NCI-H748 treated with DMSO at 0.1 percent for 48 hours (cell line): ENCODE data around the gene COX4I2.
"Not testable (repeated sequence)": the region's sequence is repeated elsewhere in the genome, so short reads cannot be mapped to it uniquely, and the experiment has no call there.

Experiments
- DNase-seq: peaks from one replicate; lab custom pipeline; 2025; lab: John Stamatoyannopoulos, UW

Gene COX4I2

DNA sequence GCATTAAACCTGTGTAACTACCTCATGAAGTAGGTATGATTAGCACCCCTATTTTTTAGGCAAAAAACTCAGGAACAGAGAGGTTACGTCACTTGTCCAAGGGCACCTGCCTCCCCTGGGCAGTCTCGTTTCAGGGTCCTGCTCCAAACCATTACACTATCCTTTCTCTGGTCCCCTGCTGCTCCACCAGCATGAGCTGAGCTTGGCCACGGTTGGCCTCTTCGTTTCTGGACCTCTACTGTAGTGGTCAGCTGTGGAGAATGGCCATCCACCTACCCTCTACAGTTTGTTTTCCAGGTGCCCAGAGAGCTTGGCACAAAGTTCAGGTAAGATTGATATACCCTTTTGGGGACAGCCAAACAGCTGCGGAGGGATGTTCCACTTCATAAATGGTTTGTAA lies 16.8 kb downstream of the COX4I2 start:
- DNase-seq = no peak

DNA sequence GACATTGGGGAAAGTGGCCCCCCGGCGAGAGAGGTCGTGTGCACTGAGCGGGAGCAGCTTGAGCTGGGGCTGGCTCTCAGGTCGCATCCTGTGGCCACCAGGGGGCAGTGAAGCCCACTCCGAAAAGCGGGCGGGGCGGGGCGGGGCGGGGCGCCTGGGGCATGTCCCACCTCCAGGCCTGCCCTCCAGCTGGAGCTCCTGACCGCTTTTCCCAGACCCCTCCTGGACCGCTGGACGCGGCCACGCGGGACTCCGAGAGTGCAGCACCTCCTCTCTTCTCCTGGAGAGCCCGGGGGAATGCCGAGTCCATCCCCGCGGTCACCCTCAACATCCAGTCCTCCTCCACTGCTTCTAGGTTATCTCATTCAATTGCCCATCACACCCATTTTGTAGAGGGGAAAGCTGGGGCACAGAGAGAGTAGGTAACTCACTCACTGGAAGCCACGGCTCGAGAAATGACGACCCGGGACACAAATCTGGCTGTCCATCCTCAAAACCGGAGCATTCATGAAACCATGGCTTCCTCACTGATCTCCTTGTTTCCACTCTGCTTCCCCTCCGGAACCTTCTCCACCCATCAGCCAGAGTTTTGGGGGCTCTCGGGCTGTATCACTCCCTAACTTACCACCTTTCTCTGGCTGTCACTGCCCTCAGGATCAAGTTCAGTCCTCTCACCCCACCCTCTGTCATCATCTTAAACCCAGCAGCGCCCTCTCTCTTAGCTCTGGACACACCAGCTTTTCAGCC lies 24.1 kb downstream of the COX4I2 start:
- peak; percentile 44 for DNase-seq

- DNase-seq = no peak
Measured at GRCh38 chr20:31662372-31662854, 24.7 kb downstream of the COX4I2 start.

DNA sequence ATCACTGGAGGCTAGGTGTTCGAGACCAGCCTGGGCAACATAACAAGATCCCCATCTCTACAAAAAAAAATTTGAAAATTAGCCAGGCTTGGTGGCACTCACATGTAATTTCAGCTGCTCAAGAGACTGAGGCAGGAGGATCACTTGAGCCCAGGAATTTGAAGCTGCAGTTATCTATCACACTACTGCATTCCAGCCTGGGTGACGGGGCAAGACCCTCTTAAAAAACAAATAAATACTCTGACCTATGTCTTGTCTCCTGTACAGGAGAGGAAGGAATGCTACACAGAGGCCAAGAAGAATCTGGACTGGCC lies 25.8 kb downstream of the COX4I2 start:
- no peak for DNase-seq

DNA sequence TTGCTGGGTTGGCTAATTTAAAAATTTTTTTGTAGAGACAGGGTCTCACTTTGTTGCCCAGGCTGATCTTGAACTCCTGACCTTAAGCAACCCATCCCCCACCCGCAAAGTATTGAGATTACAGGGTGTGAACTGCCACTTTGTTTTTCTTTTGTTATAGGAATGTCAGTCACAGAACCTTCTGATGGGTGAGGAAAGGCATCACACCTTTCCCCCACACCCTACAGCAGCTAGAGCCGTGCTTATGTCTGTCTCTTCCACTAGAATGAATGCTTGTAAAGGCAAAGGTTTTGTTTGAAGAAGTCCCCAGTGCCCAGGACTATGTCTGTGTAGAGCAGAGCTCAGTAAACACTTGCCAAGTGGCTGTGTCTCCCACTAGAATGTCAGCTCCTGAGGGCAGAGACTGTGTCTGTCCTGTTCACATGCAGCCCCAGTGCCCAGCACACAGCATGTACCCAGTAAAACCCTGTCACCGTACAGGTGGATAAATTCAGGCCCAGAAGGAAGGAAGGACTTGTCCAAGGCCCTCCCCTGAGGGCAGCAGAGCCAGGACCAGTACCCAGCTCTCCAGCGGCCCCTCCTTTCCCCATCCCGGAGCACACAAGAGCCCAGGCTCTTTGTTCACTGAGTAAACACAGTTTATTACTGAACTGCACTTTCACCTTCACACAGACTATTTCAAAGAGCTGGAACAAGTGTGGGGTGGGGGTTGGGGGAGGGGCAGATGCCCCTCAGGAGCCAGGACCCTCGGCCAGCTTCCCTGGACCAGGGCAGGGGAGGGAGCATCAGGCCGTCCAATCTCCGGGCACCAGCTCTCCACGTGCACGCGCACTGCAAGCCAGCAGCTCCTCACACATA lies 26.4 kb downstream of the COX4I2 start:
- DNase-seq = peak; percentile 65

- DNase-seq = no peak
Measured at GRCh38 chr20:31664696-31665354, 27.1 kb downstream of the COX4I2 start.

GRCh38 chr20:31665753-31666152 lies 28.0 kb downstream of the COX4I2 start:
- DNase-seq = no peak

DNA sequence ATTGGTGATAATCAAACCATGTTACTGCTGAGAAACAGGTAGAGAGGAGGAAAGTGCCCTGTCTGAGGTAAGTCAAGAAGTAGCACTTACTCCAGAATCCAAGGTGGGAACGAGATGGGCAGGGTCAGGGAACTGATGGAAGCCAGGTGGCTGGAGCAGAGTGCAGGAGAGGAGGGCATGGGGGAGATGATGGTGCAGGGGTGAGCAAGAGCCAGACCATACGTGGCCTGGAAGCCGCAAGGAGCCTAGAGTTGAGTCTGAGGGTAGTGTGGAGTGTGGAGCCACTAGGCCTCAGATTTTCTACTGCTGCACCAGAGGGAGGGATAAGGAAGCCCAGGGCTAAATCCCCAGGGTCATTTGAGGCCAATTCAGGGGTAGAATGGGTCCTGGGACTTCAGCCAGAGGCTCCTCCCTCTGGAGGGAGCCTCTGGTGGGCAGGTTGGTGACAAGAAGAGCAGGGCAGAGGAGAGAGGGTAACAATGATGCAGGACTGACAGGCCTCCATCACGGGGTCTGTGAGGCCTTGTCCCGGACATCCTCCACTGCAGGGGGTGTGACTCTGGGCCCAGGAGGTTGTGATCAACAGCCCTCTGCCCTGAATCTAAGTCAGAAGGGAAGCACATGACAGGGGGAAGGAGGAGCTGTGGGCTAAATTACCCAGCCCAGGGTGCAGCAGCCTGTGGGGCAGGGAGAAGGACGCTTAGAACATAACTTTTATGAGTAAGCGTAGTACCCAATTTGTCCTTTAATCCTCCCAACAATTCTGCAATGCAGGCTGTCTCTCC lies 28.7 kb downstream of the COX4I2 start:
- no peak for DNase-seq

DNA sequence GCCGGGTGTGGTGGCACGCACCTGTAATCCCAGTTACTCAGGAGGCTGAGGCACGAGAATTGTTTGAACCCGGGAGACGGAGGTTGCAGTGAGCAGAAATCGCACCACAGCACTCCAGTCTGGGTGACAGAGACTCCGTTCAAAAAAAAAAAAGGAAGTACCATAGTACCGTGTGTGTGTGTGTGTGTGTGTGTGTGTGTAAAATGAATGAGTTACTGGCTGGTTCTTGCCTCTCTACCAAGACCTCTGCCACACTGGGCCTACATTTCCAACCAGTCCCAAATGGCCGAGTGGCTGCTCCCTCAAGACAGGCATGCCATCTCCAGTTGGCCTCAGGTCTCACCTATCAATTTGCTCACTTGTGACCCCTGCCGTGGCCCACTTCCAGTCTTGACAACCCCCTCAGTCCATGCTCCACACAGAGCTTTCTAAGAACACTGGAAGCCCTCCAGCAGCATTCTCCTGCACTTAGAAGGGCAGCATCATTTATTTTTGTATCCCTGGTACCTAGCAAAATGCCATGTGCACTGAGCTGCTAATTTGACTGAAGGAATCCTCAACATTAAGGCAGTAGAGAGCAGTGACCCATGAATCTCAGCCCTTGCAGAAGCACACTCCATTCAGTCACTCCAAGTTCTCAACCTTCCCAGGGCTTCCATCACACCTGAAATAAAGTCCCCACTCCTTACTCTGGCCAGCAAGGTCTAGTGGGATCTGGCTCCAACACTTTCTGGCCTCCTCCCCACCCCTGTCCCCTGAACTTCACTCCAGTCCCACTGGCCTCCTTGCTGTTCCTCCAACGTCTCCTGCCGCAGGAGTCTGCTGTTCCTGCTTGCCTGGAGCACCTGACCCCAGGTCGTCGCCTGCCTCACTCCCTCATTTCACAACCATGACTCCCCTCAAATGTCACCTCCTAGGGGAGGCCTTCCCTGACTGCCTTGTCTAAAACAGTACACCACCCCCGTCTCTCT lies 29.9 kb downstream of the COX4I2 start:
- no peak for DNase-seq

- DNase-seq = not testable (repeated sequence)
Measured at GRCh38 chr20:31668944-31669343, 31.2 kb downstream of the COX4I2 start.

DNA sequence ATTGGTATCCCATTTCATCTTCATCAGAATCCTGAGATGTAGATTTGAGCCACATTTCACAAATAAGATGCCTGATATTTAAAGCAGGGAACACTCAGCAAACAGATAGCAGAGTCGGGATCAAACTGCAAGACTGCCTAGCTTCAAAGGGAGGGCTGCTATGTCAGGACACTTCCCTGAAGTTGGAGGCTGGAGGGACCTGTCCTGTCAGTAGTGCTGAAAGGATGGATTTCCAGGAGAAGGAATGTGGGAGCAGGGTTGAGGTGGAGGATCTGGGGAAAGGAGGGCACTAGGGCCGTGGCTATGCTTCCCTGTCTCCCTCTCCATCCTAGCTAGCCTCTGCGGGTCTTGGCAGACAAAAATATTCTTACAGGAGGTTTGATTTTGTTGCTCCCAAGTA lies 32.2 kb downstream of the COX4I2 start:
- no peak for DNase-seq

DNA sequence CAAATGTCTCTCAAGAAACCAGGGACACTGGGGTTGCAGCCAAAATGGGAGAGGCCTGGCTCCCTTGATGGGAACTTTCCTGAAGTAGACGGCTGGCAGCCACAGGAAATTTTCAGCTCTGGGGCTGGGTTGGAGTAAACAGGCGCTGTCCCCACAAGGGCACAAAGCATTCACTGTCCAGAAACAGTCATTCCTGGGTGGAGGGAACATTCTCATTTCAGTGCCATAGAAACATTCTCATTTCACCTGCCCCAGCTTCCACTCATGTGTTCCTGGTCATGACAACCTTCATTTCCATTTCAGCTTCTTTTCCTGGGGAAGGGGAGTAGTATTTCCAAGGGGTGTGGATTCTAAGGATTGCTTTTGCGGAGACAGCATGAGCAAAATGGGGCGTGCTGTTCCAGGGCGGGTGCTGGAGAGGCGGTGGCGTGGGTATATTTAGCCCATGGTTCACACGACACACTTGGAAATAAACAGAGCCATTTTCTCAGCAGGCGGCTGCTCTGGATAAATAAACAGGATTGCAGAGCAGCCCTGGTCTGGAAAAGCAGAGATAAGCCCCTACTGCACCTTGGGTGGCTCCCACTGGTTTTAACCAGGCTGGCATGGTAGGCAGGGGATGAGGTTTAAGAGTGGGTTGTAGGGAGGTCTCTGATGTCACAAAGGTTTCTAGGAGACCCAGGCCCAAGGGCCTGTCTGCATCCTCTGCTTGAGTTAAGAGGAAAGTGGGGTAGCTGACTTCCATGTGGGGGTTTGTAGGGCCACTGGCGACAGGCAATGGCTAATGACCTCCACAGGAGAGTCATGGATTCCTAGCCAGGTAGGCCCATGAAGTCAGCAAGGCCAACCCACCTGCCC lies 32.9 kb downstream of the COX4I2 start:
- DNase-seq = peak; percentile 93

DNA sequence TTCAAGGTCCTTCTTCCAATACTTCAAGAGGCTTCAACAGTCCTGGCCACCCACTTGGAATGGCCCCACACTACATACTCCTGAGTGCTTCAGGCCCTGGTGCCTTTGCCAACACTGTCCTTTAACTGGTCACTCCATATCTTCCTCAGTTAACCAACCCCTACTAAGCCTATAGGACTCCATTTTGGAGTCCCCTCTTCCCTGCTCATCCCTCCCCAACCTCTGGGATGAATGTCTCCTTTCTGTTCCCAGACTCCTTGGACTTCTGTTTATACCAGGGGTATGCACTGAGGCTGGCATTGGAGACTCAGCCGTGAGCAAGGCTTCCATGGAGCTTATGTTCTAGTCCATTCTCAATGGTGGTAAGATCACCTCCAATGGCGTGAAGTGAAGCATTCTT lies 33.6 kb downstream of the COX4I2 start:
- DNase-seq = no peak

GRCh38 chr20:31673435-31673834 lies 35.7 kb downstream of the COX4I2 start:
- DNase-seq = no peak

DNA sequence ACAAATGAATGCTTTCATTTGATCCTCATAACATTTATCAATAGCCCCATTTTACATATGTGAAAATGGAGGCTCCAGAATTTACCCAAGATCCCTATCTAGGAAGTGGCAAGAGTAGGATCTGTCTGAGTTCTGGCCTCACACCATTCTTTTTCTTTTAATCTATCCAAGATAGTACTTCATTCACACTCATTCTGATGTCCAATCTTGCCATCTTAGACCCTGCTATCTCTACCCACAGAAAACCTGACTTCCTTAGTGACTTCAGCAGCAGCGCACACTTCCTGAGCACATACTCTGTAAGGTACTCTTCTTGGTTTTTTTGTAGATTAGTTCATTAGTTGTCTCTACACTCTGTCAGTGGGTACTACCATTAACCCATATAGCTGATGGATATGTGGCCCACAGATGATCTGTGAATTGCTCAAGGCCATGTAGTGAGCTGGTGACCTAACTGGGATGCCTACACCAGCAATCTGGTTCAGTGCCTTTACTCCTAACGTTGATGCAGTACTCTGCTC lies 36.3 kb downstream of the COX4I2 start:
- no peak for DNase-seq

GRCh38 chr20:31674895-31675827 lies 37.4 kb downstream of the COX4I2 start:
- no peak for DNase-seq

DNA sequence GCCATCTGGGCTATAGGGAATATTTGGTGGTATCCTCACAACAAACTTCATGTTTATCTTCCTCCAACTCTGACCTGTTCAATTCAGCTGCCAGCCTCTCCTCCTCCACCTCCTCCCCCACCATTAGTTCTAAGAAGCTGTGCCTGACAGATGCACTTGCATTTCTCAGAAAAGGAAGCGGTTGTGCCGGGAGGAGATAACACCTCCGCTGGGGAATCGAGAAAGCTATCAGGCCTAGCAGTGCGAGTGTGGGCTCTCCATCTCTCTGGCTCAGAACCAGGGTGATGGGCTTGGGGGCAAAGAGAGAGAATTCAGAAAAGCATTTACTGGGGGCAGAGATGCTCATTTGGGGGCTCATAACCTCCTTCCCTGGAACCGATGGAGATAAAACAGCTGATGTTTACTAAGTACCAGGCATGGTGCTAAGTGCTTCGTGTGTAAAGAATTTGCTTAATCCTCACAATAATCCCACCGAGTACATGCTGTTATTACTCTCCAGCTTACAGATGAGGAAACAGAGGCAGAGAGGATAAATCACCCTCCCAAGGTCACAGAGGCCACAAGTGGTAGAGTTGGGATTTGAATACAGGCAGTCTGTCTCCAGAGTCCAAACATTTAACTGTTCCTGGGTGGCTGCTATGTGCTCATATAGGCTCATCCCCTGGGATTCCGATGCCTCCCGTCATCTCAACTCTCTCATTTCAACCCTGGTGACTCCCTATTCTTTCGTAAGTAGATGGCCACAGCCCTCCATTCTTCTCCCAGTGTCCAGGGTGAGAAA lies 38.3 kb downstream of the COX4I2 start:
- no peak for DNase-seq

DNA sequence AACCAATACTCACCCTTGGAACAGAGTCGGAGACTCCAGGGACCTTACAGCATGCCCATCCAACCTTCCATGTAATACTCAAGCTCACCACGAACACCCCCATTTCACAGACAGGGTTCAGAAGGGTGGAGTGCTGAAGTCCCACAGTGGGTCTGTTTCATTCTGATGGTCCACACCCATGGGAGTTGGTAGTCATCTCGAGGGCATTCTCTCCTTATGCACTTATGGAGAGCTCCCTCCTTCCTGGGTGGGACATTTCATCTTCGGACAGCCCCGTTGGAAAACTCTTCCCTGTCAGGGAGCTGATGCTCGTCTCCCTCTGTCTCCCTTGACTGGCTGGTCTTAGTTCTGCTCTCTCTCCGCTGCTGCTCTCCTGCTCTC lies 38.9 kb downstream of the COX4I2 start:
- DNase-seq = no peak
